ENCODE measurements around the gene PSMB5.

PSMB5 gene

DNA sequence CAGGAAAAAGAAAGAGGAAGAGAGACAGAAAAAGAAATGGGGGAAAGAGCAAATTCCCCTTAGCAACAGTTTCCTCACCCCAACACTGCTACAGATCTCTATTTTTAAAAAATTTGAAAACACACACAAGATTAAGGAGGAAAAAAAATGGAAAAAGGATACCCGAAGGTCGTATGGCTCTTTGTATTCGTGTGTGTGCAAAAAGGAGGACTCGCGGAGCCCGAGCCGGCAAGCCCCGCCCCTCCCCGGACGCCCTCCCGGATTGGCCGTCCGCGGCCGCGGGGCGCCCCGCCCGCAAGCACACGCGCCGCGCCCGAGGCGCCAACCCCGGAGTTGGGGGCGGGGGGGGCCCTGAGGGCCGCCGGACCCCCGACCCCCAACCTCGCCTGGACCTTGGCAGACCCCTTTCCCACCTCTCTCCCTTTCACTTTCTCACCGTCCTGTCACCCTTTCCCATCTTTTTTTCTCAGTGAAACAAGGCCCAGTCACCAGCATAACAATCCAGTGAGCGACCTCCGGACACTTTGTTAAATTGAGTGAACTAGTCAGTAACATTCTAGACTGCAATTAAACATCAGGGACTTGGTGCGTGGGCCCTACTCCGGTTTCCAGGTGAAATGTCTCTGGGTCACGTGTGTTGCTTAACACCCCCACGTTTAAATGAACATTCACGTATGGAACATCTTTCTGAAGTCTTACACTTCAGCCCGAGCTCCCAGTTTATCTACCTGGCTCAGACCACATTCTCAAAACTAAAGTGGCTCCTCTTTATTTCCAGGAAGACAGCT, 24.6 kb downstream of the PSMB5 start, which contains the start of gene C14orf93 (continued):
- TF ChIP-seq WT1 (tag by site-specific recombination; IDR thresholded peaks at IDR 0.05) (no peak), ZNF132 (tag by site-specific recombination; IDR thresholded peaks at IDR 0.05; ENCODE audit: borderline replicate concordance) (no peak), ZSCAN23 (tag by site-specific recombination; IDR thresholded peaks at IDR 0.05) (no peak), ZNF747 (tag by site-specific recombination; IDR thresholded peaks at IDR 0.05) (no peak), HOXD13 (CRISPR knock-in tag; IDR thresholded peaks at IDR 0.05; ENCODE audit: borderline replicate concordance) (no peak), ZNF621 (tag by site-specific recombination; IDR thresholded peaks at IDR 0.05) (no peak), ZNF214 (tag by site-specific recombination; IDR thresholded peaks at IDR 0.05; ENCODE audit: borderline replicate concordance) (no peak), GLI4 (tag by site-specific recombination; IDR thresholded peaks at IDR 0.05) (no peak), ZNF248 (tag by site-specific recombination; IDR thresholded peaks at IDR 0.05) (no peak), KLF8 (tag by site-specific recombination; IDR thresholded peaks at IDR 0.05) (peak; percentile 34; the same call in 1 of the 2 replicates), ZXDB (tag by site-specific recombination; IDR thresholded peaks at IDR 0.05) (peak; percentile 76), ZEB2 (tag by site-specific recombination; IDR thresholded peaks at IDR 0.05) (peak; percentile 90), GLIS1 (tag by site-specific recombination; IDR thresholded peaks at IDR 0.05) (peak; percentile 40; the same call in 1 of the 2 replicates), ZNF843 (tag by site-specific recombination; IDR thresholded peaks at IDR 0.05) (no peak), ZNF391 (tag by site-specific recombination; IDR thresholded peaks at IDR 0.05; ENCODE audit: borderline replicate concordance, low read depth) (no peak), GFI1B (tag by site-specific recombination; IDR thresholded peaks at IDR 0.05) (no peak), ZNF555 (tag by site-specific recombination; conservative IDR thresholded peaks at IDR 0.05) (no peak), ZBTB48 (tag by site-specific recombination; IDR thresholded peaks at IDR 0.05) (peak; percentile 40; the same call in 1 of the 2 replicates), ZFP37 (tag by site-specific recombination; IDR thresholded peaks at IDR 0.05) (no peak), ZNF202 (tag by site-specific recombination; IDR thresholded peaks at IDR 0.05; ENCODE audit: borderline replicate concordance) (no peak), KLF1 (tag by site-specific recombination; IDR thresholded peaks at IDR 0.05) (peak; percentile 22; the same call in 1 of the 2 replicates), YY2 (tag by site-specific recombination; IDR thresholded peaks at IDR 0.05) (no peak), ZNF366 (tag by site-specific recombination; conservative IDR thresholded peaks at IDR 0.05) (peak; percentile 68), ZNF175 (tag by site-specific recombination; IDR thresholded peaks at IDR 0.05) (no peak), SCRT2 (tag by site-specific recombination; IDR thresholded peaks at IDR 0.05) (no peak), ZNF629 (tag by site-specific recombination; IDR thresholded peaks at IDR 0.05) (peak; percentile 54)
- TF ChIP-seq, protein P1, sequence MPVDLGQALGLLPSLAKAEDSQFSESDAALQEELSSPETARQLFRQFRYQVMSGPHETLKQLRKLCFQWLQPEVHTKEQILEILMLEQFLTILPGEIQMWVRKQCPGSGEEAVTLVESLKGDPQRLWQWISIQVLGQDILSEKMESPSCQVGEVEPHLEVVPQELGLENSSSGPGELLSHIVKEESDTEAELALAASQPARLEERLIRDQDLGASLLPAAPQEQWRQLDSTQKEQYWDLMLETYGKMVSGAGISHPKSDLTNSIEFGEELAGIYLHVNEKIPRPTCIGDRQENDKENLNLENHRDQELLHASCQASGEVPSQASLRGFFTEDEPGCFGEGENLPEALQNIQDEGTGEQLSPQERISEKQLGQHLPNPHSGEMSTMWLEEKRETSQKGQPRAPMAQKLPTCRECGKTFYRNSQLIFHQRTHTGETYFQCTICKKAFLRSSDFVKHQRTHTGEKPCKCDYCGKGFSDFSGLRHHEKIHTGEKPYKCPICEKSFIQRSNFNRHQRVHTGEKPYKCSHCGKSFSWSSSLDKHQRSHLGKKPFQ (tag by site-specific recombination; IDR thresholded peaks at IDR 0.05) = no peak
- TF ChIP-seq, protein P2, sequence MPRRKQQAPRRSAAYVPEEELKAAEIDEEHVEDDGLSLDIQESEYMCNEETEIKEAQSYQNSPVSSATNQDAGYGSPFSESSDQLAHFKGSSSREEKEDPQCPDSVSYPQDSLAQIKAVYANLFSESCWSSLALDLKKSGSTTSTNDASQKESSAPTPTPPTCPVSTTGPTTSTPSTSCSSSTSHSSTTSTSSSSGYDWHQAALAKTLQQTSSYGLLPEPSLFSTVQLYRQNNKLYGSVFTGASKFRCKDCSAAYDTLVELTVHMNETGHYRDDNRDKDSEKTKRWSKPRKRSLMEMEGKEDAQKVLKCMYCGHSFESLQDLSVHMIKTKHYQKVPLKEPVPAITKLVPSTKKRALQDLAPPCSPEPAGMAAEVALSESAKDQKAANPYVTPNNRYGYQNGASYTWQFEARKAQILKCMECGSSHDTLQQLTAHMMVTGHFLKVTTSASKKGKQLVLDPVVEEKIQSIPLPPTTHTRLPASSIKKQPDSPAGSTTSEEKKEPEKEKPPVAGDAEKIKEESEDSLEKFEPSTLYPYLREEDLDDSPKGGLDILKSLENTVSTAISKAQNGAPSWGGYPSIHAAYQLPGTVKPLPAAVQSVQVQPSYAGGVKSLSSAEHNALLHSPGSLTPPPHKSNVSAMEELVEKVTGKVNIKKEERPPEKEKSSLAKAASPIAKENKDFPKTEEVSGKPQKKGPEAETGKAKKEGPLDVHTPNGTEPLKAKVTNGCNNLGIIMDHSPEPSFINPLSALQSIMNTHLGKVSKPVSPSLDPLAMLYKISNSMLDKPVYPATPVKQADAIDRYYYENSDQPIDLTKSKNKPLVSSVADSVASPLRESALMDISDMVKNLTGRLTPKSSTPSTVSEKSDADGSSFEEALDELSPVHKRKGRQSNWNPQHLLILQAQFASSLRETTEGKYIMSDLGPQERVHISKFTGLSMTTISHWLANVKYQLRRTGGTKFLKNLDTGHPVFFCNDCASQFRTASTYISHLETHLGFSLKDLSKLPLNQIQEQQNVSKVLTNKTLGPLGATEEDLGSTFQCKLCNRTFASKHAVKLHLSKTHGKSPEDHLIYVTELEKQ (tag by site-specific recombination; IDR thresholded peaks at IDR 0.05; ENCODE audit: borderline replicate concordance) = no peak
- TF ChIP-seq, protein P3, sequence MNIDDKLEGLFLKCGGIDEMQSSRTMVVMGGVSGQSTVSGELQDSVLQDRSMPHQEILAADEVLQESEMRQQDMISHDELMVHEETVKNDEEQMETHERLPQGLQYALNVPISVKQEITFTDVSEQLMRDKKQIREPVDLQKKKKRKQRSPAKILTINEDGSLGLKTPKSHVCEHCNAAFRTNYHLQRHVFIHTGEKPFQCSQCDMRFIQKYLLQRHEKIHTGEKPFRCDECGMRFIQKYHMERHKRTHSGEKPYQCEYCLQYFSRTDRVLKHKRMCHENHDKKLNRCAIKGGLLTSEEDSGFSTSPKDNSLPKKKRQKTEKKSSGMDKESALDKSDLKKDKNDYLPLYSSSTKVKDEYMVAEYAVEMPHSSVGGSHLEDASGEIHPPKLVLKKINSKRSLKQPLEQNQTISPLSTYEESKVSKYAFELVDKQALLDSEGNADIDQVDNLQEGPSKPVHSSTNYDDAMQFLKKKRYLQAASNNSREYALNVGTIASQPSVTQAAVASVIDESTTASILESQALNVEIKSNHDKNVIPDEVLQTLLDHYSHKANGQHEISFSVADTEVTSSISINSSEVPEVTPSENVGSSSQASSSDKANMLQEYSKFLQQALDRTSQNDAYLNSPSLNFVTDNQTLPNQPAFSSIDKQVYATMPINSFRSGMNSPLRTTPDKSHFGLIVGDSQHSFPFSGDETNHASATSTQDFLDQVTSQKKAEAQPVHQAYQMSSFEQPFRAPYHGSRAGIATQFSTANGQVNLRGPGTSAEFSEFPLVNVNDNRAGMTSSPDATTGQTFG (tag by site-specific recombination; IDR thresholded peaks at IDR 0.05; ENCODE audit: borderline replicate concordance) = no peak
- TF ChIP-seq, protein P4, sequence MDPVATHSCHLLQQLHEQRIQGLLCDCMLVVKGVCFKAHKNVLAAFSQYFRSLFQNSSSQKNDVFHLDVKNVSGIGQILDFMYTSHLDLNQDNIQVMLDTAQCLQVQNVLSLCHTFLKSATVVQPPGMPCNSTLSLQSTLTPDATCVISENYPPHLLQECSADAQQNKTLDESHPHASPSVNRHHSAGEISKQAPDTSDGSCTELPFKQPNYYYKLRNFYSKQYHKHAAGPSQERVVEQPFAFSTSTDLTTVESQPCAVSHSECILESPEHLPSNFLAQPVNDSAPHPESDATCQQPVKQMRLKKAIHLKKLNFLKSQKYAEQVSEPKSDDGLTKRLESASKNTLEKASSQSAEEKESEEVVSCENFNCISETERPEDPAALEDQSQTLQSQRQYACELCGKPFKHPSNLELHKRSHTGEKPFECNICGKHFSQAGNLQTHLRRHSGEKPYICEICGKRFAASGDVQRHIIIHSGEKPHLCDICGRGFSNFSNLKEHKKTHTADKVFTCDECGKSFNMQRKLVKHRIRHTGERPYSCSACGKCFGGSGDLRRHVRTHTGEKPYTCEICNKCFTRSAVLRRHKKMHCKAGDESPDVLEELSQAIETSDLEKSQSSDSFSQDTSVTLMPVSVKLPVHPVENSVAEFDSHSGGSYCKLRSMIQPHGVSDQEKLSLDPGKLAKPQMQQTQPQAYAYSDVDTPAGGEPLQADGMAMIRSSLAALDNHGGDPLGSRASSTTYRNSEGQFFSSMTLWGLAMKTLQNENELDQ (tag by site-specific recombination; IDR thresholded peaks at IDR 0.05; ENCODE audit: low read depth) = no peak

All from HEK293 (cell line).